Measurements from ENCODE around the gene VDAC2.
A peak's percentile ranks its signal among the peaks of the same experiment; 100 is the strongest.
"Not testable (repeated sequence)": the region's sequence is repeated elsewhere in the genome, so short reads cannot be mapped to it uniquely, and the experiment has no call there.

Gene VDAC2

DNA sequence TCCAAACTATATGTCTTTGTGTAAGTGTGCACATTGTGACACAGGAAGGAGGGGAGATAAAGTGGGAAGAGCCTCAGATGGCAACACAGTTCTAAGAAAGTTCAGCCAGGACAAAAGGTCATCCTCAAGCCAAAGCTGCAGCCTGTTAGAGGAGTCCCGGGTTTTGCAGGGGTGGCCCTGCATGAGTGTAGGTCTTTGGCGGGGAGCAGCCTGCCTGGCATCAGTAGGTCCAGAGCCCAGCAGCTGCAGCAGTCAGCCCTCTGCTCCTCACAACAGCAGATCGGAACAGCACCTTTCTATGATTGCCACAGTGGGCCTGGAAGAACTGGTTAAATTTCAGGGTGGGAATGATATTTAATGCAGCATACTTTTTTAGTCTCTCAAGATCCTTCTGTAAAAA, 13.5 kb upstream of the VDAC2 start:
- Histone ChIP-seq H3K4me3 (ENCODE audit: low read length in 2 of 2) (no peak overlapping the region), H3K27ac (ENCODE audit: low read depth in 2 of 2, low read length in 2 of 2) (no peak overlapping the region), H3K4me1 (ENCODE audit: control insufficient read depth in 2 of 2, insufficient read depth in 2 of 2, low read length in 2 of 2) (peaks cover 9 to 24% of the 10 kb centered on the region in 2 donors), H3K36me3 (ENCODE audit: control insufficient read depth in 2 of 2, insufficient read depth in 2 of 2, low read length in 2 of 2) (no peaks in the 10 kb centered on the region), H3K9ac (ENCODE audit: low read depth in 1 of 2, low read length in 2 of 2) (no peak overlapping the region), H3K27me3 (ENCODE audit: control insufficient read depth in 2 of 2, insufficient read depth in 2 of 2, low read length in 2 of 2) (no peaks in the 10 kb centered on the region), H3K9me3 (ENCODE audit: control insufficient read depth in 2 of 2, low read length in 2 of 2) (no peaks in the 10 kb centered on the region)

DNA sequence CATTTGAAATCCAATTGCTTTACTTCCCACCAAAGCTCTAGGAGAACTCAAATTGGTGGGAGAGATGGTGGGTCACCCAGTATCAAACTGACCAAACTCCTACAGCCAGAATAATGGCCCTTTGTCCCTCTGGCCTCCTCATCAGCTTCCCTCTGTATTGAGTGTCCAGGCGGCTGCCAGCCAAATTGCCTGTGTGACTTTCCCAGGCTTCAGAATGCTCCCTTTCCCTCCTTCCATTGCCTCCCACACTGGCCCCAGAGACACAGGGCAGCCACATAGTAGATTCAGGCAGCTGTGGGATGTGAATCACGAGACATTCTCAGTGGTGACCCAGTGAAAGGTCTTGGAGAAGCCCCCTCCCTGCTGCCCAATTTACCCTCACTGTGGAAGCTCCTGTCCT, 12.7 kb upstream of the VDAC2 start:
- Histone ChIP-seq H3K4me1 (ENCODE audit: control insufficient read depth in 2 of 2, insufficient read depth in 2 of 2, low read length in 2 of 2) (peaks cover 7 to 27% of the 10 kb centered on the region in 2 donors), H3K4me3 (ENCODE audit: low read length in 2 of 2) (no peak overlapping the region), H3K27me3 (ENCODE audit: control insufficient read depth in 2 of 2, insufficient read depth in 2 of 2, low read length in 2 of 2) (no peaks in the 10 kb centered on the region), H3K9me3 (ENCODE audit: control insufficient read depth in 2 of 2, low read length in 2 of 2) (no peaks in the 10 kb centered on the region), H3K9ac (ENCODE audit: low read depth in 1 of 2, low read length in 2 of 2) (no peak overlapping the region), H3K36me3 (ENCODE audit: control insufficient read depth in 2 of 2, insufficient read depth in 2 of 2, low read length in 2 of 2) (no peaks in the 10 kb centered on the region), H3K27ac (ENCODE audit: low read depth in 2 of 2, low read length in 2 of 2) (no peak overlapping the region)

- not testable (repeated sequence) for H3K27me3 ChIP-seq (ENCODE audit: control insufficient read depth in 2 of 2, insufficient read depth in 2 of 2, low read length in 2 of 2); H3K4me3 ChIP-seq (ENCODE audit: low read length in 2 of 2); H3K9me3 ChIP-seq (ENCODE audit: control insufficient read depth in 2 of 2, low read length in 2 of 2); H3K9ac ChIP-seq (ENCODE audit: low read depth in 1 of 2, low read length in 2 of 2); H3K27ac ChIP-seq (ENCODE audit: low read depth in 2 of 2, low read length in 2 of 2); H3K36me3 ChIP-seq (ENCODE audit: control insufficient read depth in 2 of 2, insufficient read depth in 2 of 2, low read length in 2 of 2)
- peaks cover 2 to 23% of the 10 kb centered on the region in 2 donors for H3K4me1 ChIP-seq (ENCODE audit: control insufficient read depth in 2 of 2, insufficient read depth in 2 of 2, low read length in 2 of 2)
Measured at GRCh38 chr10:75199949-75200348, 10.6 kb upstream of the VDAC2 start.

- Histone ChIP-seq H3K27ac (ENCODE audit: low read depth in 2 of 2, low read length in 2 of 2) (peak overlapping the region; percentile 87 to 92), H3K4me1 (ENCODE audit: control insufficient read depth in 2 of 2, insufficient read depth in 2 of 2, low read length in 2 of 2) (peaks cover 2 to 25% of the 10 kb centered on the region in 2 donors), H3K9me3 (ENCODE audit: control insufficient read depth in 2 of 2, low read length in 2 of 2) (no peaks in the 10 kb centered on the region), H3K9ac (ENCODE audit: low read depth in 1 of 2, low read length in 2 of 2) (peak overlapping the region in 1 of 2 donors; percentile 50), H3K4me3 (ENCODE audit: low read length in 2 of 2) (peak overlapping the region in 1 of 2 donors; percentile 38), H3K36me3 (ENCODE audit: control insufficient read depth in 2 of 2, insufficient read depth in 2 of 2, low read length in 2 of 2) (no peaks in the 10 kb centered on the region), H3K27me3 (ENCODE audit: control insufficient read depth in 2 of 2, insufficient read depth in 2 of 2, low read length in 2 of 2) (no peaks in the 10 kb centered on the region)
Measured at GRCh38 chr10:75201793-75202307, 8.7 kb upstream of the VDAC2 start.

DNA sequence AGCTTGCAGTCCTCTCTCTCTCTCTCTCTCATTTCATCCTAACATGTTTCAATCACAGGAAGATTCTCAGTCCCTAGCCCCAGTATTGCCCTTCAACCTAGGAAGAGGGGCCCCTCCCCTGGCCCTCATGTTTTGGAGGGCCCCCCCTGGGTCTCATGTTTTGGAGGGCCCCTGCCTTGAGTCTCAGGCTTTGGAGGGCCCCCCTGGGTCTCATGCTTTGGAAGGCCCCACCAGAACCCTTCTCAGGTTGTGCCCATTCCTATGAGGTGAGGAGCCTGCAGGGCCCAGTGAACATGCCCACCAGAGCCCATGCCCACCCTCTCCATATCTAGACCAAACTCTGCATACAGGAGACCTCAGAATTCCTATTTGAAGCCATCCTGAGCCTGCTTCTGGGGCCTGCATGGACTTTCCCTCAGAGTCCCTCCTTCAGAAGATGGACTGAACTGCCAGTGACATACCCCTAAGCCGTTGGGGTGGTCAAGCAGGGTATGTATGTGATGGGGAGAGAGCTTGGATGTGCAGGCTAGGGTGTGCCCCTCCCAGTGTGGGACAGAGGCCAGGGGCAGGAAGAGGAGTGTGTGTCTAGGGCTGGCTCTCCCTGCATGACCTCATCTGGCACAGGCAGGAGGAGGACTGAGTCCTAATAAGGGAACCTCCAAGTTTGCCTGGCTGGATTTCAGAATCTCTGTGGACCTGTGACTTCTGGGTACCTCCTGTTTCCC, 8.1 kb upstream of the VDAC2 start:
- no peak overlapping the region for H3K4me3 ChIP-seq (ENCODE audit: low read length in 2 of 2)
- H3K36me3 ChIP-seq (ENCODE audit: control insufficient read depth in 2 of 2, insufficient read depth in 2 of 2, low read length in 2 of 2), result no peaks in the 10 kb centered on the region
- no peaks in the 10 kb centered on the region for H3K9me3 ChIP-seq (ENCODE audit: control insufficient read depth in 2 of 2, low read length in 2 of 2)
- peak overlapping the region; percentile 67 to 87 for H3K27ac ChIP-seq (ENCODE audit: low read depth in 2 of 2, low read length in 2 of 2)
- peaks cover 2 to 25% of the 10 kb centered on the region in 2 donors for H3K4me1 ChIP-seq (ENCODE audit: control insufficient read depth in 2 of 2, insufficient read depth in 2 of 2, low read length in 2 of 2)
- no peaks in the 10 kb centered on the region for H3K27me3 ChIP-seq (ENCODE audit: control insufficient read depth in 2 of 2, insufficient read depth in 2 of 2, low read length in 2 of 2)
- H3K9ac ChIP-seq (ENCODE audit: low read depth in 1 of 2, low read length in 2 of 2), result peak overlapping the region in 1 of 2 donors; percentile 45

- Histone ChIP-seq H3K4me1 (ENCODE audit: control insufficient read depth in 2 of 2, insufficient read depth in 2 of 2, low read length in 2 of 2) (peaks cover 2 to 25% of the 10 kb centered on the region in 2 donors), H3K27ac (ENCODE audit: low read depth in 2 of 2, low read length in 2 of 2) (peak overlapping the region; percentile 67 to 87)
- H3K9me3 ChIP-seq (ENCODE audit: control insufficient read depth in 2 of 2, low read length in 2 of 2); H3K27me3 ChIP-seq (ENCODE audit: control insufficient read depth in 2 of 2, insufficient read depth in 2 of 2, low read length in 2 of 2); H3K36me3 ChIP-seq (ENCODE audit: control insufficient read depth in 2 of 2, insufficient read depth in 2 of 2, low read length in 2 of 2); H3K4me3 ChIP-seq (ENCODE audit: low read length in 2 of 2); H3K9ac ChIP-seq (ENCODE audit: low read depth in 1 of 2, low read length in 2 of 2): not testable (repeated sequence)
Measured at GRCh38 chr10:75203046-75203620, 7.5 kb upstream of the VDAC2 start.

DNA sequence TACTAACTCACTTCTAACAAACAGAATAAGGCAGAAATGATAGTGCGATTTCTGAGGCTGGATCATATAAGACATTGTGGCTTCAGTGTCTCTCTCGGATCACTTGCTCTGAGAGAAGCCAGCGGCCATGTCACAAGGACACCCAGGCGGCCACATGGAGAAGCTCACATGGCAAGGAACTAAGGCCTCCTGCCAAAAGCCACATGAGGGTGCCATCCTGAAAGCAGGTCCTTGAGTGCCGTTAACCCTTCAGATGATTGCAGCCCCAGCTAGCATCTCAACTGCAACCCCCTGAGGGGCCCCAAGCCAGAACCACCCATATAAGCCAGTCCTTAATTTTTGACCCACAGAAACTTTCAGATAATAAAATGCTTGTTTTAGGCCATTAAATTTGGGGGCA, 6.9 kb upstream of the VDAC2 start:
- Histone ChIP-seq H3K9ac (ENCODE audit: low read depth in 1 of 2, low read length in 2 of 2) (no peak overlapping the region), H3K27me3 (ENCODE audit: control insufficient read depth in 2 of 2, insufficient read depth in 2 of 2, low read length in 2 of 2) (no peaks in the 10 kb centered on the region), H3K9me3 (ENCODE audit: control insufficient read depth in 2 of 2, low read length in 2 of 2) (no peaks in the 10 kb centered on the region), H3K36me3 (ENCODE audit: control insufficient read depth in 2 of 2, insufficient read depth in 2 of 2, low read length in 2 of 2) (no peaks in the 10 kb centered on the region), H3K4me1 (ENCODE audit: control insufficient read depth in 2 of 2, insufficient read depth in 2 of 2, low read length in 2 of 2) (peaks cover 2 to 25% of the 10 kb centered on the region in 2 donors), H3K4me3 (ENCODE audit: low read length in 2 of 2) (no peak overlapping the region), H3K27ac (ENCODE audit: low read depth in 2 of 2, low read length in 2 of 2) (peak overlapping the region; percentile 67 to 87)

DNA sequence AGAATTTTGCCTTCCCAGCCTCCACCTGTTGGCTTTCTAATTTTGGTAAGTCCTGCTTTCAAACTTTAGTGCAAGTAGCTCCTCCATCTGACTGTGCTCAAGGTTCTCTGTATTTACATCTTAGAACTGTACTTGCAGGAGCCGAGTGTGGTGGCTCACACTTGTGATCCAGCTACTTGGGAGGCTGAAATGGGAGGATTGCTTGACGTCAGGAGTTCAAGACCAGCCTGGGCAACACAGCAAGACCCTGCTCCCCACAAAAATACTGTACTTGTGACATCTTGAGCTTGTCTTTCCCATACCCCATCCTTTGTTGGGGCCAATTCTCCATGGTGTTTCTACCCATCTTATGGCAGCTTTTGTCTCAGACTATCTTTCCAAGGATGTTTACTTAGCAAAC, 4.7 kb upstream of the VDAC2 start:
- no peaks in the 10 kb centered on the region for H3K27me3 ChIP-seq (ENCODE audit: control insufficient read depth in 2 of 2, insufficient read depth in 2 of 2, low read length in 2 of 2)
- no peak overlapping the region for H3K4me3 ChIP-seq (ENCODE audit: low read length in 2 of 2)
- H3K4me1 ChIP-seq (ENCODE audit: control insufficient read depth in 2 of 2, insufficient read depth in 2 of 2, low read length in 2 of 2), result peaks cover 5 to 34% of the 10 kb centered on the region in 2 donors
- no peaks in the 10 kb centered on the region for H3K36me3 ChIP-seq (ENCODE audit: control insufficient read depth in 2 of 2, insufficient read depth in 2 of 2, low read length in 2 of 2)
- H3K9ac ChIP-seq (ENCODE audit: low read depth in 1 of 2, low read length in 2 of 2), result no peak overlapping the region
- no peak overlapping the region for H3K27ac ChIP-seq (ENCODE audit: low read depth in 2 of 2, low read length in 2 of 2)
- no peaks in the 10 kb centered on the region for H3K9me3 ChIP-seq (ENCODE audit: control insufficient read depth in 2 of 2, low read length in 2 of 2)

- H3K9me3 ChIP-seq (ENCODE audit: control insufficient read depth in 2 of 2, low read length in 2 of 2); H3K27ac ChIP-seq (ENCODE audit: low read depth in 2 of 2, low read length in 2 of 2); H3K9ac ChIP-seq (ENCODE audit: low read depth in 1 of 2, low read length in 2 of 2); H3K4me3 ChIP-seq (ENCODE audit: low read length in 2 of 2); H3K27me3 ChIP-seq (ENCODE audit: control insufficient read depth in 2 of 2, insufficient read depth in 2 of 2, low read length in 2 of 2); H3K36me3 ChIP-seq (ENCODE audit: control insufficient read depth in 2 of 2, insufficient read depth in 2 of 2, low read length in 2 of 2): not testable (repeated sequence)
- peaks cover 9 to 31% of the 10 kb centered on the region in 2 donors for H3K4me1 ChIP-seq (ENCODE audit: control insufficient read depth in 2 of 2, insufficient read depth in 2 of 2, low read length in 2 of 2)
Measured at GRCh38 chr10:75206638-75207037, 4.0 kb upstream of the VDAC2 start.

GRCh38 chr10:75207079-75207856, 3.3 kb upstream of the VDAC2 start:
- Histone ChIP-seq H3K27me3 (ENCODE audit: control insufficient read depth in 2 of 2, insufficient read depth in 2 of 2, low read length in 2 of 2) (no peaks in the 10 kb centered on the region), H3K4me3 (ENCODE audit: low read length in 2 of 2) (no peak overlapping the region), H3K36me3 (ENCODE audit: control insufficient read depth in 2 of 2, insufficient read depth in 2 of 2, low read length in 2 of 2) (peaks cover under 1 to 4% of the 10 kb centered on the region in 2 donors), H3K27ac (ENCODE audit: low read depth in 2 of 2, low read length in 2 of 2) (no peak overlapping the region), H3K9me3 (ENCODE audit: control insufficient read depth in 2 of 2, low read length in 2 of 2) (no peaks in the 10 kb centered on the region), H3K9ac (ENCODE audit: low read depth in 1 of 2, low read length in 2 of 2) (no peak overlapping the region), H3K4me1 (ENCODE audit: control insufficient read depth in 2 of 2, insufficient read depth in 2 of 2, low read length in 2 of 2) (peaks cover 14 to 31% of the 10 kb centered on the region in 2 donors)
